ENCODE measurements around the gene AQP12A. TPM values are rescaled to one million over a fixed set of nuclear protein-coding genes. Genes with fewer than 3 reads are reported as not detected.
A peak's percentile ranks its signal among the peaks of the same experiment; 100 is the strongest.
"Not testable (repeated sequence)": the region's sequence is repeated elsewhere in the genome, so short reads cannot be mapped to it uniquely, and the experiment has no call there.

AQP12A gene, protein sequence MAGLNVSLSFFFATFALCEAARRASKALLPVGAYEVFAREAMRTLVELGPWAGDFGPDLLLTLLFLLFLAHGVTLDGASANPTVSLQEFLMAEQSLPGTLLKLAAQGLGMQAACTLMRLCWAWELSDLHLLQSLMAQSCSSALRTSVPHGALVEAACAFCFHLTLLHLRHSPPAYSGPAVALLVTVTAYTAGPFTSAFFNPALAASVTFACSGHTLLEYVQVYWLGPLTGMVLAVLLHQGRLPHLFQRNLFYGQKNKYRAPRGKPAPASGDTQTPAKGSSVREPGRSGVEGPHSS
- not detected for total RNA-seq
- polyA plus RNA-seq = 1 to 10 TPM in 1 of 2 donors, not detected in 1; 2.5 TPM
- long read RNA-seq, donor 1 = 0 reads
- long read RNA-seq, donor 2 = 0 reads

DNA sequence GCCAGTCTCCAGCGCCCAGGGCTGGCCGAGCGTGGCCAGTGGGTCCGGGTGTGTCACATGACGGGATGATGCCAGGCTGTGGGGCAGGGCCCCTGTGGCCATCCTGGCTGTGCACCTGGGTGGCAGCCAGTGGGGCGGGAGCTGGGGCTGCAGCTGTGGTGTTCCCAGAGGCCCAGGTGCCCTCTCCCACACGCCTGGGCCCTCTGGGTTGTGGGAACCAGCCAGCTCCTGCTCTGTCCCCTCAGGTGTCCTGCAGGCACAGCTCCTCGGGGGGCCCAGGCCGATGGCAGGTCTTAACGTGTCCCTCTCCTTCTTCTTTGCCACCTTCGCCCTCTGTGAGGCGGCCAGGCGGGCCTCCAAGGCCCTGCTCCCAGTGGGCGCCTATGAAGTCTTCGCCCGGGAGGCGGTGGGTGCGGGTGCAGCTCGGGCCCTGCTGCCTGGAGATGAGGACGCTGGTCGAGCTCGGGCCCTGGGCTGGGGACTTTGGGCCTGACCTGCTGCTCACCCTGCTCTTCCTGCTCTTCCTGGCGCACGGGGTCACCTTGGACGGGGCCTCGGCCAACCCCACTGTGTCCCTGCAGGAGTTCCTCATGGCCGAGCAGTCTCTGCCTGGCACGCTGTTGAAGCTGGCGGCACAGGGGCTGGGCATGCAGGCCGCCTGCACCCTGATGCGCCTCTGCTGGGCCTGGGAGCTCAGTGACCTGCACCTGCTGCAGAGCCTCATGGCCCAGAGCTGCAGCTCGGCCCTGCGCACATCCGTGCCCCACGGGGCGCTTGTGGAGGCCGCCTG, at the start of gene AQP12A:
AQP12A (plus strand) TSS at position 236 of the 790 bp plus-strand sequence; CDS start at position 284, 48 bp downstream.
- ATAC-seq (ENCODE audit: low FRiP score); H3K27me3 ChIP-seq (ENCODE audit: control insufficient read depth in 1 of 2, insufficient read depth in 2 of 2, low read length in 1 of 2); H3K36me3 ChIP-seq (ENCODE audit: control insufficient read depth in 1 of 2, insufficient read depth in 2 of 2, low read length in 1 of 2); H3K9me3 ChIP-seq (ENCODE audit: control insufficient read depth, low read length); H3K4me1 ChIP-seq (ENCODE audit: control insufficient read depth in 1 of 2, insufficient read depth in 2 of 2, low read length in 2 of 2); H3K4me3 ChIP-seq (ENCODE audit: low read length in 2 of 2); intact Hi-C loops (cut with DNase I); H3K27ac ChIP-seq (ENCODE audit: low read depth in 1 of 2, low read length in 2 of 2): not testable (repeated sequence)
- 90 to 92% methylated on average over 15 to 34 of the region's 37 CpGs for WGBS, 2 donors
- DNase-seq = peak in 1 of 2 donors; percentile 37

DNA sequence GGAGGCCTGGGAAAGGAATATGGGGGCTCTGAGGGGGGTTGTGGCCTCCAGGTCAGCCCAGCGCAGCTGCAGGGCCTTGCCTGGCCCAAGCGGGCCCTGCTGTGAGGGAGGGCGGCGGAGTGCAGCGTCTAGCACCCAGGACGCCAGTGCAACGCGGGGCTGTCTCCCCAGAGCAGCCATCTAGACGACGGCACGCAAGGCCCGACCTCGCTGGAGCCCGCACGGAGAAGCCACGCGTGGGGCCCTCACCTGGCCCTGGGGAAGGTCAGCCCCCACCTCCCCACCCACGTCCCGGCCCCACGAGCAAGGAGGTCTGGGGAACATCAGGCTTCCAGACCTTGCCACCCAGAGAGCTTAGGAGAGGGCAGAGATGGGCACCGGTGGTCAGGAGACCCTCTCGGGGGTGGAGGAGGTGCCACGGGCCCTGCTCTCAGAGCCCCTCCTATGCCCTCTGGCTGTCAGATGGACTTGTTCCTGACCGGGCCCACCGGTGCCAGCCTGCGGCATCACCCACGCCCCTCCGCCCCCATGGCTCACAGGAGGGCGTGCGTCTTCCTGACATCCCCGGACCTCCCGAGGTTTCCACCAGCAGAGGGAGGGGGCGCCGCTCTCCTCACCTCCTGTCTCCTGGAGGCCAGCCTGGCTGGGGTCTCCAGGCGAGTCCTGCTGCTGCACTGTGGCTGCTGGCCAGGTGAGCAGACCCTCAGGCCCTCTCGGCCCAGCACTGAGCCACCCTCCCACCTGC, 49.4 kb upstream of the AQP12A start:
- DNase-seq (peak; percentile 40 to 63), ATAC-seq (ENCODE audit: low FRiP score) (no peak)
- 80 to 82% methylated on average over 33 to 36 of the region's 36 CpGs for WGBS, 2 donors

DNA sequence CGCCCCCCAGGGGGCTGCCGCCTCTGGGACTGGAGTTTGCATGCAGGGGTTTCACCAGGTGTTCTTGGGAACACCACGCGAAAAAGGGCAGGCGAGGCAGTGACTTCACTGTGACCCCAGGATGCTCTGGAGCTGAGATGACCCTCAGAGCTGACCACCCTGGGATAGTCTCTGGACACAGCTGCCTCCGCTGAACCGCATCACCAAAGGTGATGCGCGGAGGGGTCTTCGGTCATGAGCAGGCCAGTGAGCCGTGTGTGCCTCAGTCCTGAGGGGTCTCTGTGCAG, 48.9 kb upstream of the AQP12A start:
- no peaks in the 10 kb centered on the region for H3K9me3 ChIP-seq (ENCODE audit: control insufficient read depth, low read length)
- WGBS, 2 donors = 72 to 83% methylated on average over 10 to 11 of the region's 11 CpGs
- no peaks in the 10 kb centered on the region for H3K36me3 ChIP-seq (ENCODE audit: control insufficient read depth in 1 of 2, insufficient read depth in 2 of 2, low read length in 1 of 2)
- no peaks in the 10 kb centered on the region for H3K27me3 ChIP-seq (ENCODE audit: control insufficient read depth in 1 of 2, insufficient read depth in 2 of 2, low read length in 1 of 2)
- intact Hi-C loops (cut with DNase I) = no loop called here
- peak in 1 of 2 donors; percentile 66 for DNase-seq
- no peak overlapping the region for H3K4me3 ChIP-seq (ENCODE audit: low read length in 2 of 2)
- H3K27ac ChIP-seq (ENCODE audit: low read depth in 1 of 2, low read length in 2 of 2) = no peak overlapping the region
- ATAC-seq (ENCODE audit: low FRiP score) = no peak
- H3K4me1 ChIP-seq (ENCODE audit: control insufficient read depth in 1 of 2, insufficient read depth in 2 of 2, low read length in 2 of 2) = no peaks in the 10 kb centered on the region

More for the DNA sequence above, 49.4 kb upstream of the AQP12A start:
- intact Hi-C loops (cut with DNase I) = no loop called here
- Histone ChIP-seq H3K4me1 (ENCODE audit: control insufficient read depth in 1 of 2, insufficient read depth in 2 of 2, low read length in 2 of 2) (no peaks in the 10 kb centered on the region), H3K36me3 (ENCODE audit: control insufficient read depth in 1 of 2, insufficient read depth in 2 of 2, low read length in 1 of 2) (no peaks in the 10 kb centered on the region), H3K27me3 (ENCODE audit: control insufficient read depth in 1 of 2, insufficient read depth in 2 of 2, low read length in 1 of 2) (no peaks in the 10 kb centered on the region), H3K27ac (ENCODE audit: low read depth in 1 of 2, low read length in 2 of 2) (no peak overlapping the region), H3K9me3 (ENCODE audit: control insufficient read depth, low read length) (no peaks in the 10 kb centered on the region), H3K4me3 (ENCODE audit: low read length in 2 of 2) (no peak overlapping the region)

DNA sequence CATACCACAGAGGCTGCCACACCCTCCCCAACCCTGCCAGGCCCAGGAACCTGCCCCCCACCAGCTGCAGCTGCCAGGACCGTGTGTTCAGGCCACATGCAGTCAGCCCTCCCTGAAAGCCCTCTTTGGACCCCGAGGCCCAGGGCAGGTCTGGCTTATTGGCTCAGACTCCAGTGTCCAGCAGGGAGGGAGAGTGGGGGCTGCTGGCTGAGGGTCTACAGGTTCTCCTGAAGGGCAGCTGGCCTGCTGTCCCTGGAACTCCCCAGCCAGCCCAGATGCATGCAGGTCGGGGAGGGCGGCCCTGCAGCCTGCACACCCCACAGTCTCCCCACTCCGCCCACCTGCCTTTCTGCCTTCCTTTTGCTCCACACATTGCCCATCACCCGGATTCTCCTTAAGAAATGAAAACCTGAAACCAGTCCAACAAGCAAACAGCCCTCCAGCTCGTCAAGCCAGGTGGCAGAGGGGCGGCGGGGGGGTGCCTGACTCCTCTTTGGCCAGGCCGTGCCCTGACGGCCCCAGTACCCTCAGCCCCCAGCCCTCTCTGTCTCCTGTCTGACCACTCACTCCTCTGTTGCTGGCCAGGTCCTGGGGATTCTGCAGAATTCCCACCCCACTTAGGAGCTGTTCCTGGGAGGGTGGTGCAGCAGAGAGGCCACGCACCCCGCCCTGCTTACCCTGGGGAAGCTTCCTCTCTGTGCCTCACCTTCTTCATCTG, 48.4 kb upstream of the AQP12A start:
- DNase-seq (peak; percentile 45 to 60), ATAC-seq (ENCODE audit: low FRiP score) (no peak)
- Histone ChIP-seq H3K27me3 (ENCODE audit: control insufficient read depth in 1 of 2, insufficient read depth in 2 of 2, low read length in 1 of 2) (no peaks in the 10 kb centered on the region), H3K4me3 (ENCODE audit: low read length in 2 of 2) (no peak overlapping the region), H3K4me1 (ENCODE audit: control insufficient read depth in 1 of 2, insufficient read depth in 2 of 2, low read length in 2 of 2) (no peaks in the 10 kb centered on the region), H3K27ac (ENCODE audit: low read depth in 1 of 2, low read length in 2 of 2) (no peak overlapping the region), H3K9me3 (ENCODE audit: control insufficient read depth, low read length) (no peaks in the 10 kb centered on the region), H3K36me3 (ENCODE audit: control insufficient read depth in 1 of 2, insufficient read depth in 2 of 2, low read length in 1 of 2) (no peaks in the 10 kb centered on the region)
- 66 to 67% methylated on average over 10 to 13 of the region's 13 CpGs for WGBS, 2 donors
- intact Hi-C loops (cut with DNase I) = no loop called here

DNA sequence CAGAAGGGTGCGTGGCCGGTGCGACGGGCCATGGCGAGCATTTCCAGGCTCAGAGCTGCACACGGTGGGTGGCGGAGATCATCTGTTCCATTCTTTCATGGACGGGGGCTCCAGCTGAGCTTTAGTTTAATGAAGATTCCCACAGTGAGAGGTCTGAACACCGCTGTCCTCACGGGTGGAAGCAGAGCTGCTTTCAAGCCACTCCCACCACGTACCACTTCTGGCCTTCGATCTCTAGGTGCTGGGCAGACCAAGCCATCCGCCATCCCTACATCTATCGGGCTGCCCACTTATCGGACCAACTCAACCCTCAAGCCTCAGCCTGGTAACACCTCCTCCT, 47.9 kb upstream of the AQP12A start:
- Histone ChIP-seq H3K4me3 (ENCODE audit: low read length in 2 of 2) (no peak overlapping the region), H3K27ac (ENCODE audit: low read depth in 1 of 2, low read length in 2 of 2) (no peak overlapping the region), H3K27me3 (ENCODE audit: control insufficient read depth in 1 of 2, insufficient read depth in 2 of 2, low read length in 1 of 2) (no peaks in the 10 kb centered on the region), H3K4me1 (ENCODE audit: control insufficient read depth in 1 of 2, insufficient read depth in 2 of 2, low read length in 2 of 2) (no peaks in the 10 kb centered on the region), H3K9me3 (ENCODE audit: control insufficient read depth, low read length) (no peaks in the 10 kb centered on the region), H3K36me3 (ENCODE audit: control insufficient read depth in 1 of 2, insufficient read depth in 2 of 2, low read length in 1 of 2) (no peaks in the 10 kb centered on the region)
- intact Hi-C loops (cut with DNase I) = no loop called here
- WGBS, 2 donors = 79 to 84% methylated on average over 15 of the region's 15 CpGs
- DNase-seq = peak in 1 of 2 donors; percentile 53
- ATAC-seq (ENCODE audit: low FRiP score) = no peak

DNA sequence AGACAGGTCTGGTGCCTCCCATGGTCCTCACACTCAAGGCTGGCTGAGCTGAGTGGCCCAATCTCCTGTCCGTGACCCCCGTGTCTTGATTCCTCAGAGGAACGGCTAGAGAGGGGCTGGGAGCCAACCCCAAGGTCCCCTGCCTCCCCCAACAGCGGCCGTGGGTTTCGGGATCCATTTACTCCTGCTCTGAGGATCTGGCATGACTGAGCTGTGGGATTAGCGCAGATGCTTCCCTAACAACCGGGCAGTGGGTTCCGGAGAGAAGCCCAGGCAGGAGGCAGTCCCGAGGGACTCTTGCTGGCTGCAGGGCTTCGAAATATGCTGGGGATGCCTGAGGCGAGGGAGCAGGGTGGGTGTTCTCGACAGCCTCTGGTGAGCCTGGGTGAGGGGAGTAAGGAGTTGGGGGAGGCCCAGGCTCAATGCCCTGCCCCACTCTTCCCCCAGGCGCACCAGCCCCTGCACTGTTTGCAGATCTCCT, 47.5 kb upstream of the AQP12A start:
- Histone ChIP-seq H3K9me3 (ENCODE audit: control insufficient read depth, low read length) (no peaks in the 10 kb centered on the region), H3K36me3 (ENCODE audit: control insufficient read depth in 1 of 2, insufficient read depth in 2 of 2, low read length in 1 of 2) (no peaks in the 10 kb centered on the region), H3K4me3 (ENCODE audit: low read length in 2 of 2) (no peak overlapping the region), H3K27ac (ENCODE audit: low read depth in 1 of 2, low read length in 2 of 2) (no peak overlapping the region), H3K27me3 (ENCODE audit: control insufficient read depth in 1 of 2, insufficient read depth in 2 of 2, low read length in 1 of 2) (no peaks in the 10 kb centered on the region), H3K4me1 (ENCODE audit: control insufficient read depth in 1 of 2, insufficient read depth in 2 of 2, low read length in 2 of 2) (no peaks in the 10 kb centered on the region)
- DNase-seq (peak in 1 of 2 donors; percentile 75), ATAC-seq (ENCODE audit: low FRiP score) (no peak)
- intact Hi-C loops (cut with DNase I) = no loop called here
- 31 to 38% methylated on average over 14 of the region's 14 CpGs for WGBS, 2 donors

DNA sequence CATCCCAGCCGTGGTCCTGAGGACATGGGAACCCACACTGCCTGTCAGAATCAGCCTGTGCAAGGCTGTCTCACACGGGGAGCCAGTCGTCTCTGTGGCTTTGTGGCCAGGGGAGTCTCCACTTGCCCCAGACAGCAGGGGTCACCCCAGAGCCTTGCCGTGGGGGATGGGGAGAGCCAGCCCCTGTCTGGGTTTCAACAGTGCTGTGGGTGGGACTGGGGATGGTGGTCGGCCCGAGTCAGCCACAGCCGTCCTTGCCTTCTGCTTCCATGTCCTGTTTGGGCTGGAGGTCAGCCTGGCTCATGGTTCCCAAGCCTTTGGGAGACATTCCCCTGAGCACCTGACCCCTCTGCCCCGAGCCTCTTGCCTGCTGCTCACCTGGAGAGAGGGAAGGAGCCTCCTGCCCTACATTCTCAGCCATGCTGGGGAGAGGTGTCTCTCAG, 46.8 kb upstream of the AQP12A start:
- Histone ChIP-seq H3K9me3 (ENCODE audit: control insufficient read depth, low read length) (no peaks in the 10 kb centered on the region), H3K4me3 (ENCODE audit: low read length in 2 of 2) (no peak overlapping the region), H3K4me1 (ENCODE audit: control insufficient read depth in 1 of 2, insufficient read depth in 2 of 2, low read length in 2 of 2) (no peaks in the 10 kb centered on the region), H3K27me3 (ENCODE audit: control insufficient read depth in 1 of 2, insufficient read depth in 2 of 2, low read length in 1 of 2) (no peaks in the 10 kb centered on the region), H3K27ac (ENCODE audit: low read depth in 1 of 2, low read length in 2 of 2) (no peak overlapping the region), H3K36me3 (ENCODE audit: control insufficient read depth in 1 of 2, insufficient read depth in 2 of 2, low read length in 1 of 2) (no peaks in the 10 kb centered on the region)
- DNase-seq (peak in 1 of 2 donors; percentile 53), ATAC-seq (ENCODE audit: low FRiP score) (no peak)
- intact Hi-C loops (cut with DNase I) = no loop called here
- WGBS, 2 donors = 53% methylated on average over 8 of the region's 8 CpGs

DNA sequence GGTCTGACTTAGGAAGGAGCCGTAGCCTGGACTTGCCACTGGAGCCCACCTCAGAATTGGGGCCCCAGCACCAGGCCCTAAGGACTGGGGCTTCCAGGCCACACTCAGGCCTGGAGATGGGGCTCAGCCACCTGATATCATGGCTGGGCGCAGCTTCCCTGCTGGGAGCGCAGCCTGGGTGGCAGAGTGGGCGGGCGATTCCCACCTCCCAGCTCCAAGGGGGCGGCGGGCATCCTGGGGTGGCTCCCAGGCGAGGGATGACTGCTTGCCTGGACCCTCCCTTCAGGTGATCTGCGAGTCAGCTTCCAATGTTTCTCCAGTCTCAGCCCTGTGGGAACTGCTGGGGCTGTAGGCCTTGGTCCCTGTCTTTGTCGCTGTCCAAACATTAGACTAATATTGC, 46.3 kb upstream of the AQP12A start:
- intact Hi-C loops (cut with DNase I) = no loop called here
- Histone ChIP-seq H3K27me3 (ENCODE audit: control insufficient read depth in 1 of 2, insufficient read depth in 2 of 2, low read length in 1 of 2) (no peaks in the 10 kb centered on the region), H3K4me3 (ENCODE audit: low read length in 2 of 2) (no peak overlapping the region), H3K4me1 (ENCODE audit: control insufficient read depth in 1 of 2, insufficient read depth in 2 of 2, low read length in 2 of 2) (no peaks in the 10 kb centered on the region), H3K27ac (ENCODE audit: low read depth in 1 of 2, low read length in 2 of 2) (no peak overlapping the region), H3K36me3 (ENCODE audit: control insufficient read depth in 1 of 2, insufficient read depth in 2 of 2, low read length in 1 of 2) (no peaks in the 10 kb centered on the region), H3K9me3 (ENCODE audit: control insufficient read depth, low read length) (no peaks in the 10 kb centered on the region)
- 89 to 94% methylated on average over 10 of the region's 10 CpGs for WGBS, 2 donors
- ATAC-seq (ENCODE audit: low FRiP score) (no peak), DNase-seq (peak in 1 of 2 donors; percentile 51)
